Gastroesophageal sphincter (tissue), 4 donors: Measurements from ENCODE around the gene CROCC2. TPM values are rescaled to one million over a fixed set of nuclear protein-coding genes. Genes with fewer than 3 reads are reported as not detected.

Experiments used
- ATAC-seq: fragments of 150-250 bp; one replicate; pipeline ENCODE4 v1.9.1; 2016; ENCODE audit warnings: mild to moderate bottlenecking, moderate library complexity
- H3K27ac ChIP-seq, 4 donors: fragments of 200-600 bp; sonication (generic) in 3 of 4; 1 replicate in 3 of 4; 2 replicates in 1 of 4; pipeline ENCODE4 v1.5.1; 2016 to 2019
- H3K27me3 ChIP-seq: fragments of 200-600 bp; sonication (generic); one replicate; pipeline ENCODE4 v1.5.1; 2019
- H3K36me3 ChIP-seq, 2 donors: fragments of 200-600 bp; sonication (generic); one replicate each; pipeline ENCODE4 v1.5.1; 2019; ENCODE audit warnings: control low read depth in 1 of 2
- H3K4me1 ChIP-seq, 3 donors: fragments of 200-600 bp; sonication (generic); 1 replicate in 2 of 3; 2 replicates in 1 of 3; pipeline ENCODE4 v1.5.1; 2016 to 2019; ENCODE audit warnings: control low read depth in 2 of 3
- H3K4me3 ChIP-seq, 2 donors: fragments of 200-600 bp; sonication (generic); one replicate each; pipeline ENCODE4 v1.5.1; 2019; ENCODE audit warnings: mild to moderate bottlenecking in 1 of 2, moderate library complexity in 1 of 2
- H3K9me3 ChIP-seq, 3 donors: fragments of 200-600 bp; sonication (generic); one replicate each; pipeline ENCODE4 v1.5.1; 2017 to 2019; ENCODE audit warnings: control low read depth in 2 of 3
- CTCF ChIP-seq, 4 experiments: fragments of 200-600 bp in 2 of 4; fragments of 450-650 bp in 2 of 4; sonication (generic) in 1 of 4; IDR thresholded peaks; one replicate each; pipeline ENCODE4 v1.5.1; 2017 to 2019; ENCODE audit warnings: antibody characterized with exemption in 4 of 4, mild to moderate bottlenecking in 2 of 4, moderate library complexity in 2 of 4
- EP300 ChIP-seq: sonication (generic); formaldehyde crosslinking; IDR thresholded peaks from one replicate; pipeline ENCODE4 v1.6.1; 2017; ENCODE audit warnings: antibody characterized with exemption, mild to moderate bottlenecking
- POLR2A ChIP-seq, 2 donors: fragments of 450-650 bp; IDR thresholded peaks; one replicate each; pipeline ENCODE4 v1.6.1; 2017; ENCODE audit warnings: antibody characterized with exemption in 2 of 2, mild to moderate bottlenecking in 2 of 2, moderate library complexity in 1 of 2
- POLR2AphosphoS5 ChIP-seq: sonication (generic); formaldehyde crosslinking; IDR thresholded peaks from one replicate; pipeline ENCODE4 v1.6.1; 2017; ENCODE audit warnings: antibody characterized with exemption
- WGBS, 2 donors: methylation state at CpG; one replicate each; pipeline ENCODE4 v1.1.5; 2018; ENCODE audit warnings: low coverage in 1 of 2; 5-methylcytosine and 5-hydroxymethylcytosine counted together
- total RNA-seq, 4 donors: library from RNA; depleted of rRNA; stranded (reverse); fragments of >200 nt; gene quantifications; one replicate each; pipeline ENCODE4 v1.1.0, GENCODE V29; 2016

CROCC2 gene
- total RNA-seq, 4 donors from 2014 or later: not detected

- no peak for TF ChIP-seq CTCF (IDR thresholded peaks at IDR 0.05)
- TF ChIP-seq POLR2A (IDR thresholded peaks at IDR 0.05): no peak
- TF ChIP-seq EP300: no peak
- TF ChIP-seq POLR2AphosphoS5: no peak
- Histone ChIP-seq H3K27me3 (no peaks in the 10 kb centered on the region), H3K27ac (no peak overlapping the region), H3K4me1 (no peaks in the 10 kb centered on the region), H3K9me3 (no peaks in the 10 kb centered on the region), H3K4me3 (no peak overlapping the region), H3K36me3 (no peaks in the 10 kb centered on the region)
- WGBS, 2 donors: no CpG with 5 or more reads among the region's 38 CpGs
- ATAC-seq: no peak
These were observed 16.3 kb upstream of the CROCC2 start for GRCh38 chr2:240889601-240890560.

GRCh38 chr2:240890691-240891090 lies 15.4 kb upstream of the CROCC2 start:
- no peak overlapping the region for H3K4me3 ChIP-seq
- no peaks in the 10 kb centered on the region for H3K36me3 ChIP-seq
- 60% methylated on average over 1 of the region's 14 CpGs; no CpG with 5 or more reads in 1 of the 2 donors for WGBS, 2 donors
- H3K27ac ChIP-seq: no peak overlapping the region
- H3K27me3 ChIP-seq: no peaks in the 10 kb centered on the region
- H3K4me1 ChIP-seq: no peaks in the 10 kb centered on the region
- no peaks in the 10 kb centered on the region for H3K9me3 ChIP-seq
- TF ChIP-seq CTCF (IDR thresholded peaks at IDR 0.05): no peak
- no peak for TF ChIP-seq POLR2AphosphoS5
- no peak for TF ChIP-seq EP300
- TF ChIP-seq POLR2A (IDR thresholded peaks at IDR 0.05): no peak
- no peak for ATAC-seq

GRCh38 chr2:240891492-240892340 lies 14.4 kb upstream of the CROCC2 start:
- Histone ChIP-seq H3K9me3 (no peaks in the 10 kb centered on the region), H3K36me3 (no peaks in the 10 kb centered on the region), H3K4me3 (no peak overlapping the region), H3K27ac (no peak overlapping the region), H3K27me3 (no peaks in the 10 kb centered on the region), H3K4me1 (no peaks in the 10 kb centered on the region)
- TF ChIP-seq POLR2AphosphoS5: no peak
- TF ChIP-seq EP300: no peak
- TF ChIP-seq POLR2A (IDR thresholded peaks at IDR 0.05): no peak
- TF ChIP-seq CTCF (IDR thresholded peaks at IDR 0.05): no peak
- WGBS, 2 donors: 85% methylated on average over 9 of the region's 20 CpGs; no CpG with 5 or more reads in 1 of the 2 donors
- no peak for ATAC-seq

- no peak for ATAC-seq
- Histone ChIP-seq H3K4me3 (no peak overlapping the region), H3K27me3 (no peaks in the 10 kb centered on the region), H3K27ac (no peak overlapping the region), H3K9me3 (no peaks in the 10 kb centered on the region), H3K36me3 (no peaks in the 10 kb centered on the region), H3K4me1 (no peaks in the 10 kb centered on the region)
- TF ChIP-seq POLR2AphosphoS5: no peak
- no peak for TF ChIP-seq POLR2A (IDR thresholded peaks at IDR 0.05)
- no peak for TF ChIP-seq EP300
- no peak for TF ChIP-seq CTCF (IDR thresholded peaks at IDR 0.05)
- 60% methylated on average over 2 of the region's 9 CpGs; no CpG with 5 or more reads in 1 of the 2 donors for WGBS, 2 donors
These were observed 13.8 kb upstream of the CROCC2 start for GRCh38 chr2:240892356-240892755.
